ENCODE data around the gene NTRK1. TPM values are rescaled to one million over a fixed set of nuclear protein-coding genes. Genes with fewer than 3 reads are reported as not detected.

The NTRK1 gene
- total and polyA plus RNA-seq, 2 of the 4 experiments (the other 2 are of a cell fraction), result not detected

DNA sequence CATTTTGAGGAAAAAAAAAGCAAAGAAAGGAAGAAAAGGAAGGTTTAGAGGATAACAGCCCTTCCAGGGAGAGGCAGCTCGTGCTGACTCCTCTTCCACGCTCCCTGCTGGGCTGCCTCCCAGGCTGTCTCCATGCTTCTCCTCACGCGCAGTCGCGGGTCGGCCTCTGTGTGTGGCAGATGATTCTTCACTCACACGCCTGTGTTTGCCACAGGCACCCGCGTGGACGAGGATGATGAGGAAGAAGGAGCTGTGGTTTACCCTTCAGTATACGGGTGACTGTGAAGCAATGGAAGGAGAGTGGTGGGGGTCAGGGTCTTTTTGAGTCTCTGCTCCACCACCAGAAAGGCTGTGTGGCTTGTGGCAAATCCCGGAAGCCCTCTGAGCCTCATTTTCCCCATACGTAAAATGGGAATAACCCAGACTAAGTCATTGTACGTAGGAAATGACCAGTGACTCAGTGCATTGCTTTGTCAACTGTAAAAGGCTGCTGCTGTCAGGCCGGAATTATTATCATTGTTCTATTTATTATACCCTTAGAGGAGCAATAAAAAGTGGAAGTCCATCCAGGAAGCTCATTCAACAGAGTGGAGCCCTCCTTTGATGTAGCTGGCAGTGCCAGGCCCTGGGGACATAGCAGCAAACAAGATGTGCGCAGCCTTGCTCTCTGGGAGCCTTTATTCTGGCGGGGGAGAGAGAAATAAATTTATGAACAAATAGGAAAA, 32.1 kb upstream of the NTRK1 start:
- no peaks in the 10 kb centered on the region for H3K9me3 ChIP-seq (ENCODE audit: control insufficient read depth, insufficient read depth, low read length)
- no peak overlapping the region for H3K23ac ChIP-seq (ENCODE audit: low read depth, low read length)
- no peak overlapping the region for H3K27ac ChIP-seq (ENCODE audit: insufficient read depth, low read length)
- peak overlapping the region; percentile 65 for H2AFZ ChIP-seq (replicated peaks; ENCODE audit: low read length, poor library complexity)
- H3K79me1 ChIP-seq (ENCODE audit: low read depth in 1 of 2, low read length in 2 of 2), result no peaks in the 10 kb centered on the region
- no TSS peak for BruUV-seq (replicated peaks)
- no peaks in the 10 kb centered on the region for H4K20me1 ChIP-seq (ENCODE audit: insufficient read depth, low read length)
- H3K36me3 ChIP-seq (ENCODE audit: control insufficient read depth, insufficient read depth, low read length), result no peaks in the 10 kb centered on the region
- DNase-seq, result no peak
- no peaks in the 10 kb centered on the region for H3K9me1 ChIP-seq (ENCODE audit: insufficient read depth, low read length)
- no peaks in the 10 kb centered on the region for H3K4me1 ChIP-seq (ENCODE audit: control insufficient read depth, insufficient read depth, low read length)
- TF ChIP-seq MXI1 (IDR thresholded peaks at IDR 0.05; ENCODE audit: borderline replicate concordance, low read depth, low read length) (no peak), FOS (IDR thresholded peaks at IDR 0.05; ENCODE audit: low read depth, low read length) (no peak), POLR2A (IDR thresholded peaks at IDR 0.05; ENCODE audit: low read depth, low read length) (no peak), CHD1 (IDR thresholded peaks at IDR 0.05; ENCODE audit: low read depth, low read length) (no peak), RAD21 (IDR thresholded peaks at IDR 0.05; ENCODE audit: low read length) (no peak), CEBPB (IDR thresholded peaks at IDR 0.05; ENCODE audit: low read depth, low read length) (no peak), RCOR1 (IDR thresholded peaks at IDR 0.05; ENCODE audit: insufficient replicate concordance, low read length) (no peak), MAFK (IDR thresholded peaks at IDR 0.05; ENCODE audit: low read depth, low read length) (no peak), NFE2L2 (IDR thresholded peaks at IDR 0.05; ENCODE audit: low read depth, low read length) (no peak), RFX5 (IDR thresholded peaks at IDR 0.05; ENCODE audit: low read depth, low read length) (no peak), MAZ (IDR thresholded peaks at IDR 0.05; ENCODE audit: borderline replicate concordance, low read depth, low read length) (no peak), SMC3 (IDR thresholded peaks at IDR 0.05; ENCODE audit: low read depth, low read length) (no peak), BHLHE40 (IDR thresholded peaks at IDR 0.05; ENCODE audit: low read depth, low read length) (no peak)
- TF ChIP-seq, protein P1, sequence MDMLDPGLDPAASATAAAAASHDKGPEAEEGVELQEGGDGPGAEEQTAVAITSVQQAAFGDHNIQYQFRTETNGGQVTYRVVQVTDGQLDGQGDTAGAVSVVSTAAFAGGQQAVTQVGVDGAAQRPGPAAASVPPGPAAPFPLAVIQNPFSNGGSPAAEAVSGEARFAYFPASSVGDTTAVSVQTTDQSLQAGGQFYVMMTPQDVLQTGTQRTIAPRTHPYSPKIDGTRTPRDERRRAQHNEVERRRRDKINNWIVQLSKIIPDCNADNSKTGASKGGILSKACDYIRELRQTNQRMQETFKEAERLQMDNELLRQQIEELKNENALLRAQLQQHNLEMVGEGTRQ (IDR thresholded peaks at IDR 0.05; ENCODE audit: low read depth, low read length), result no peak
- TF ChIP-seq, protein P2, sequence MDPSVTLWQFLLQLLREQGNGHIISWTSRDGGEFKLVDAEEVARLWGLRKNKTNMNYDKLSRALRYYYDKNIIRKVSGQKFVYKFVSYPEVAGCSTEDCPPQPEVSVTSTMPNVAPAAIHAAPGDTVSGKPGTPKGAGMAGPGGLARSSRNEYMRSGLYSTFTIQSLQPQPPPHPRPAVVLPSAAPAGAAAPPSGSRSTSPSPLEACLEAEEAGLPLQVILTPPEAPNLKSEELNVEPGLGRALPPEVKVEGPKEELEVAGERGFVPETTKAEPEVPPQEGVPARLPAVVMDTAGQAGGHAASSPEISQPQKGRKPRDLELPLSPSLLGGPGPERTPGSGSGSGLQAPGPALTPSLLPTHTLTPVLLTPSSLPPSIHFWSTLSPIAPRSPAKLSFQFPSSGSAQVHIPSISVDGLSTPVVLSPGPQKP (IDR thresholded peaks at IDR 0.05; ENCODE audit: borderline replicate concordance, low read depth, low read length), result no peak
- TF ChIP-seq, protein P3, sequence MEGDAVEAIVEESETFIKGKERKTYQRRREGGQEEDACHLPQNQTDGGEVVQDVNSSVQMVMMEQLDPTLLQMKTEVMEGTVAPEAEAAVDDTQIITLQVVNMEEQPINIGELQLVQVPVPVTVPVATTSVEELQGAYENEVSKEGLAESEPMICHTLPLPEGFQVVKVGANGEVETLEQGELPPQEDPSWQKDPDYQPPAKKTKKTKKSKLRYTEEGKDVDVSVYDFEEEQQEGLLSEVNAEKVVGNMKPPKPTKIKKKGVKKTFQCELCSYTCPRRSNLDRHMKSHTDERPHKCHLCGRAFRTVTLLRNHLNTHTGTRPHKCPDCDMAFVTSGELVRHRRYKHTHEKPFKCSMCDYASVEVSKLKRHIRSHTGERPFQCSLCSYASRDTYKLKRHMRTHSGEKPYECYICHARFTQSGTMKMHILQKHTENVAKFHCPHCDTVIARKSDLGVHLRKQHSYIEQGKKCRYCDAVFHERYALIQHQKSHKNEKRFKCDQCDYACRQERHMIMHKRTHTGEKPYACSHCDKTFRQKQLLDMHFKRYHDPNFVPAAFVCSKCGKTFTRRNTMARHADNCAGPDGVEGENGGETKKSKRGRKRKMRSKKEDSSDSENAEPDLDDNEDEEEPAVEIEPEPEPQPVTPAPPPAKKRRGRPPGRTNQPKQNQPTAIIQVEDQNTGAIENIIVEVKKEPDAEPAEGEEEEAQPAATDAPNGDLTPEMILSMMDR (conservative IDR thresholded peaks at IDR 0.05; ENCODE audit: low read depth, low read length), result no peak
- no peak for ATAC-seq (ENCODE audit: low read depth)
- no peak overlapping the region for H3K14ac ChIP-seq (replicated peaks; ENCODE audit: low read depth, low read length)
- H3K4me3 ChIP-seq (ENCODE audit: insufficient read depth, low read depth, low read length), result no peak overlapping the region
- H4K5ac ChIP-seq (ENCODE audit: low read depth, low read length), result no peak overlapping the region
- peaks cover 62% of the 10 kb centered on the region for H3K27me3 ChIP-seq (ENCODE audit: control insufficient read depth, insufficient read depth, low read length)
- intact Hi-C loops (cut with micrococcal nuclease) (no loop called here), dilution Hi-C loops (cut with HindIII; ENCODE audit: low sequenced_read_pairs, unreplicated experiment) (no loop called here), in situ Hi-C loops (cut with MboI; ENCODE audit: low sequenced_read_pairs) (no loop called here)
- no peak overlapping the region for H2BK20ac ChIP-seq (ENCODE audit: low read depth, low read length)
- H2AK9ac ChIP-seq (replicated peaks; ENCODE audit: low read depth, low read length, poor library complexity), result no peak overlapping the region
- no peak overlapping the region for H3K56ac ChIP-seq (ENCODE audit: extremely low read depth, insufficient read depth, low read length)
- H4K8ac ChIP-seq (ENCODE audit: low read depth in 2 of 2, low read length in 2 of 2), result no peak overlapping the region
- 100% methylated on average over 1 of the region's 18 CpGs; no CpG with 5 or more reads in 1 of the 2 experiments for WGBS, 2 experiments (ENCODE audit: extremely low coverage in 2 of 2, insufficient read length in 1 of 2)
- POLR2A ChIA-PET (ENCODE audit: unreplicated experiment), result no interaction called here
- H2BK5ac ChIP-seq (ENCODE audit: low read depth, low read length, poor library complexity, severe bottlenecking), result no peak overlapping the region
- no peak overlapping the region for H2AK5ac ChIP-seq (ENCODE audit: low read depth, low read length)
- no peak overlapping the region for H2BK120ac ChIP-seq (ENCODE audit: low read depth, low read length)
- no peak overlapping the region for H2BK15ac ChIP-seq (ENCODE audit: low read depth, low read length)
- H3K4me2 ChIP-seq (ENCODE audit: low read depth, low read length), result no peak overlapping the region
- H4K91ac ChIP-seq (ENCODE audit: insufficient read depth, low read depth, low read length), result no peak overlapping the region
- no peak overlapping the region for H3K4ac ChIP-seq (ENCODE audit: low read depth, low read length)
- H3K9ac ChIP-seq (ENCODE audit: low read depth, low read length), result no peak overlapping the region
- H3K18ac ChIP-seq (ENCODE audit: low read depth, low read length), result no peak overlapping the region
- CTCF ChIA-PET, result interaction anchor here (0.6 to 1.9 kb wide), 2 partner anchors 10 to 194 kb away, joined by 3 to 8 read pairs; no protein-coding TSS in a partner anchor
